GM23338 (cell line): ENCODE measurements around the gene ZNF787. TPM values are rescaled to one million over a fixed set of nuclear protein-coding genes. Genes with fewer than 3 reads are reported as not detected.
A peak's percentile ranks its signal among the peaks of the same experiment; 100 is the strongest.

Source experiments
- ATAC-seq: fragments of 200-7000 bp; cut with Tn5 transposase; 3 replicates; pipeline ENCODE4 v1.9.1; 2020
- DNase-seq: peaks from one replicate; pipeline ENCODE4 v3.0.0-alpha.2; 2015; ENCODE audit warnings: low spot score
- H2AFZ ChIP-seq: fragments of 200-600 bp; sonication (generic); 2 replicates; pipeline ENCODE4 v1.8.0; 2016; ENCODE audit warnings: antibody characterized with exemption, mild to moderate bottlenecking, moderate library complexity
- H3F3A ChIP-seq: fragments of 200-600 bp; sonication (generic); replicated peaks from 2 replicates; pipeline ENCODE4 v1.8.0; 2017; ENCODE audit warnings: antibody characterized with exemption, mixed run types, low read depth
- H3K27ac ChIP-seq: fragments of 200-600 bp; sonication (generic); 2 replicates; pipeline ENCODE4 v1.6.1; 2016; ENCODE audit warnings: low read depth
- H3K27me3 ChIP-seq: fragments of 200-600 bp; sonication (generic); 2 replicates; pipeline ENCODE4 v1.8.0; 2016; ENCODE audit warnings: mild to moderate bottlenecking, mixed run types, moderate library complexity; ENCODE audit not compliant: insufficient read depth
- H3K36me3 ChIP-seq: fragments of 200-600 bp; sonication (generic); 2 replicates; pipeline ENCODE4 v1.8.0; 2016; ENCODE audit warnings: mild to moderate bottlenecking; ENCODE audit not compliant: insufficient read depth
- H3K4me1 ChIP-seq: fragments of 200-600 bp; sonication (generic); 2 replicates; pipeline ENCODE4 v1.8.0; 2016; ENCODE audit warnings: mild to moderate bottlenecking, moderate library complexity; ENCODE audit not compliant: insufficient read depth
- H3K4me2 ChIP-seq: fragments of 200-600 bp; sonication (generic); 2 replicates; pipeline ENCODE4 v1.7.1; 2017; ENCODE audit warnings: mixed run types
- H3K4me3 ChIP-seq: fragments of 200-600 bp; sonication (generic); 2 replicates; pipeline ENCODE4 v1.6.1; 2016; ENCODE audit warnings: mixed run types
- H3K79me2 ChIP-seq: fragments of 200-600 bp; sonication (generic); replicated peaks from 2 replicates; pipeline ENCODE4 v1.8.0; 2017; ENCODE audit warnings: mild to moderate bottlenecking; ENCODE audit not compliant: insufficient read depth
- H3K9me2 ChIP-seq: fragments of 200-600 bp; sonication (generic); 2 replicates; pipeline ENCODE4 v1.8.0; 2017; ENCODE audit not compliant: insufficient read depth
- H4K20me1 ChIP-seq: fragments of 200-600 bp; sonication (generic); replicated peaks from 2 replicates; pipeline ENCODE4 v1.8.0; 2017; ENCODE audit warnings: mild to moderate bottlenecking; ENCODE audit not compliant: insufficient read depth
- H3K27ac Mint-ChIP-seq: 2 replicates; pipeline ENCODE4 v1.8.0; 2020; ENCODE audit warnings: inconsistent platforms, mild to moderate bottlenecking, moderate library complexity, mixed read lengths
- H3K27me3 Mint-ChIP-seq: 3 replicates; pipeline ENCODE4 v1.8.0; 2022; ENCODE audit warnings: low read depth, mild to moderate bottlenecking, moderate library complexity, mixed read lengths, inconsistent platforms; ENCODE audit not compliant: insufficient read depth, poor library complexity
- H3K36me3 Mint-ChIP-seq: 3 replicates; pipeline ENCODE4 v1.8.0; 2021; ENCODE audit warnings: low read depth, mild to moderate bottlenecking, inconsistent platforms, moderate library complexity, mixed read lengths
- H3K4me1 Mint-ChIP-seq: 3 replicates; pipeline ENCODE4 v1.8.0; 2020; ENCODE audit warnings: mild to moderate bottlenecking, inconsistent platforms, mixed read lengths
- H3K4me3 Mint-ChIP-seq: 3 replicates; pipeline ENCODE4 v1.8.0; 2021; ENCODE audit warnings: moderate library complexity, mild to moderate bottlenecking, inconsistent platforms, mixed read lengths
- H3K9me3 Mint-ChIP-seq: 3 replicates; pipeline ENCODE4 v1.8.0; 2020; ENCODE audit warnings: moderate library complexity, mild to moderate bottlenecking, inconsistent platforms, mixed read lengths
- CREB1 ChIP-seq: fragments of 250-450 bp; sonication (Bioruptor Pico); IDR thresholded peaks from 2 replicates; pipeline ENCODE4 v1.5.0; 2020; ENCODE audit warnings: low read depth, mild to moderate bottlenecking, moderate library complexity
- EZH2 ChIP-seq: fragments of 200-600 bp; sonication (generic); IDR thresholded peaks from one replicate; pipeline ENCODE4 v1.8.0; 2017; ENCODE audit warnings: antibody characterized with exemption, mild to moderate bottlenecking, low read depth; ENCODE audit not compliant: unreplicated experiment
- EZH2phosphoT487 ChIP-seq: fragments of 200-600 bp; sonication (generic); IDR thresholded peaks from one replicate; pipeline ENCODE4 v1.8.1; 2018; ENCODE audit warnings: antibody characterized with exemption; ENCODE audit not compliant: unreplicated experiment
- JUNB ChIP-seq: IDR thresholded peaks from one replicate; pipeline ENCODE4 v1.6.1; 2016; ENCODE audit warnings: antibody characterized with exemption; ENCODE audit not compliant: unreplicated experiment
- POLR2AphosphoS5 ChIP-seq: IDR thresholded peaks from 2 replicates; pipeline ENCODE4 v1.6.1; 2016; ENCODE audit warnings: antibody characterized with exemption, low read depth
- STAT1 ChIP-seq: IDR thresholded peaks from one replicate; pipeline ENCODE4 v1.6.1; 2016; ENCODE audit warnings: antibody characterized with exemption; ENCODE audit not compliant: unreplicated experiment
- ZNF114 ChIP-seq: fragments of 250-450 bp; sonication (Bioruptor Pico); IDR thresholded peaks from 2 replicates; pipeline ENCODE4 v1.5.0; 2020; ENCODE audit warnings: mild to moderate bottlenecking, moderate library complexity
- ZNF331 ChIP-seq: fragments of 250-450 bp; sonication (Bioruptor Pico); IDR thresholded peaks from 2 replicates; pipeline ENCODE4 v1.5.0; 2020; ENCODE audit warnings: low read depth, mild to moderate bottlenecking, moderate library complexity
- polyA plus RNA-seq: library from polyadenylated mRNA; unstranded; fragments of >200 nt; fragmentation: Nextera tagmentation; extraction: Ambion mirVana; gene quantifications from 2 replicates; pipeline ENCODE4 v1.2.1, GENCODE V29; 2016
- total RNA-seq: library from RNA; depleted of rRNA; stranded (reverse); fragments of >200 nt; shearing (Covaris generic); gene quantifications from 2 replicates; pipeline ENCODE4 v1.2.3, GENCODE V29; 2014
- TF ChIP-seq, protein P1 (sequence below), 2 experiments: fragments of 200-600 bp in 1 of 2; sonication (generic) in 1 of 2; conservative IDR thresholded peaks; 2 replicates each; pipeline versions ENCODE4 v1.5.1 to v1.6.1; 2016 to 2017; ENCODE audit warnings: antibody characterized with exemption in 2 of 2, low read depth in 2 of 2, mild to moderate bottlenecking in 2 of 2, moderate library complexity in 1 of 2
- TF ChIP-seq, protein P2 (sequence below): IDR thresholded peaks from 2 replicates; pipeline ENCODE4 v1.6.1; 2016; ENCODE audit warnings: antibody characterized with exemption
- TF ChIP-seq, protein P3 (sequence below): IDR thresholded peaks from one replicate; pipeline ENCODE4 v1.6.1; 2018; ENCODE audit warnings: antibody characterized with exemption; ENCODE audit not compliant: unreplicated experiment

The ZNF787 gene
- total and polyA plus RNA-seq, 2 experiments from 2014 or later = 12.5 to 44.6 TPM

DNA sequence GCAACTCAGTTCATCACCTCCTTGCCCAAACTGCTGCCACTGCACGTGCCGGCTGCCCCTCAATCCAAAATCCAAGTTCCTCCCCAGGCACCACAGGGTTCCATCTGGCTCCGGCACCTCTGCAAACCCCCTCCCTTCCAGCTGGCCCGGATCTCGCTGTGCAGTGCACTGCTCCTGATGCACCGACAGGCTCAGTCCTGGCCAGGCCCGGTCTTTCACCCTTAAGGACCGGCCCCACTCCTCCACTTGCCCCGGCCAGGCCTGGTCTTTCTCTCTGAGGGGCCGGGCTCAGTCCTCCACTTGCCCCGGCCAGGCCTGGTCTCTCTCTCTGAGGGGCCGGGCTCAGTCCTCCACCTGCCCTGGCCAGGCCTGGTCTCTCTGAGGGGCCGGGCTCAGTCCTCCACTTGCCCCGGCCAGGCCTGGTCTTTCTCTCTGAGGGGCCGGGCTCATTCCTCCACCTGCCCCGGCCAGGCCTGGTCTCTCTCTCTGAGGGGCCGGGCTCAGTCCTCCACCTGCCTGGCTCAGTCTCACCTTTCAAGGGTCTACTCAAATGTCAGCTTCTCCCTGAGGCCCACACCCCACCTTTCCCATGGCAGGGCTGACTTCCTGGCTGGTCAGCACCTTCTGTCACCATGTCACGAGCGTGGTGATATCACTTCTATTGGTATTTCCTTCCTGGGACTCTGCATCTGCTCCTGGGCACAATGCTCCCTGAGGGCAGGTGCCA is 6.9 kb downstream of the ZNF787 start:
- Histone ChIP-seq H3K27me3 (no peaks in the 10 kb centered on the region), H3K4me1 (peaks cover 46% of the 10 kb centered on the region), H3K27ac (no peak overlapping the region), H3K4me3 (no peak overlapping the region), H2AFZ (no peak overlapping the region), H3F3A (no peaks in the 10 kb centered on the region), H3K4me2 (no peak overlapping the region), H3K9me2 (no peaks in the 10 kb centered on the region), H4K20me1 (peaks cover 47% of the 10 kb centered on the region), H3K36me3 (no peaks in the 10 kb centered on the region; the same call in 1 of the 2 replicates), H3K79me2 (peaks cover 97% of the 10 kb centered on the region)
- Mint-ChIP-seq H3K27ac (peak overlapping the region; percentile 78), H3K27me3 (peaks cover 27% of the 10 kb centered on the region), H3K36me3 (peaks cover 13% of the 10 kb centered on the region), H3K4me3 (peak overlapping the region; percentile 7; the same call in 1 of the 3 replicates), H3K9me3 (no peaks in the 10 kb centered on the region; the same call in 1 of the 3 replicates), H3K4me1 (peaks cover 70% of the 10 kb centered on the region)
- DNase-seq (no peak), ATAC-seq (peak; percentile 18)
- TF ChIP-seq ZNF114 (CRISPR knock-in tag) (no peak), CREB1 (CRISPR knock-in tag) (no peak), ZNF331 (no peak), STAT1 (no peak)
- TF ChIP-seq, protein P1, sequence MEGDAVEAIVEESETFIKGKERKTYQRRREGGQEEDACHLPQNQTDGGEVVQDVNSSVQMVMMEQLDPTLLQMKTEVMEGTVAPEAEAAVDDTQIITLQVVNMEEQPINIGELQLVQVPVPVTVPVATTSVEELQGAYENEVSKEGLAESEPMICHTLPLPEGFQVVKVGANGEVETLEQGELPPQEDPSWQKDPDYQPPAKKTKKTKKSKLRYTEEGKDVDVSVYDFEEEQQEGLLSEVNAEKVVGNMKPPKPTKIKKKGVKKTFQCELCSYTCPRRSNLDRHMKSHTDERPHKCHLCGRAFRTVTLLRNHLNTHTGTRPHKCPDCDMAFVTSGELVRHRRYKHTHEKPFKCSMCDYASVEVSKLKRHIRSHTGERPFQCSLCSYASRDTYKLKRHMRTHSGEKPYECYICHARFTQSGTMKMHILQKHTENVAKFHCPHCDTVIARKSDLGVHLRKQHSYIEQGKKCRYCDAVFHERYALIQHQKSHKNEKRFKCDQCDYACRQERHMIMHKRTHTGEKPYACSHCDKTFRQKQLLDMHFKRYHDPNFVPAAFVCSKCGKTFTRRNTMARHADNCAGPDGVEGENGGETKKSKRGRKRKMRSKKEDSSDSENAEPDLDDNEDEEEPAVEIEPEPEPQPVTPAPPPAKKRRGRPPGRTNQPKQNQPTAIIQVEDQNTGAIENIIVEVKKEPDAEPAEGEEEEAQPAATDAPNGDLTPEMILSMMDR (conservative IDR thresholded peaks at IDR 0.05; ENCODE audit: low read depth in 2 of 2) = no peak

DNA sequence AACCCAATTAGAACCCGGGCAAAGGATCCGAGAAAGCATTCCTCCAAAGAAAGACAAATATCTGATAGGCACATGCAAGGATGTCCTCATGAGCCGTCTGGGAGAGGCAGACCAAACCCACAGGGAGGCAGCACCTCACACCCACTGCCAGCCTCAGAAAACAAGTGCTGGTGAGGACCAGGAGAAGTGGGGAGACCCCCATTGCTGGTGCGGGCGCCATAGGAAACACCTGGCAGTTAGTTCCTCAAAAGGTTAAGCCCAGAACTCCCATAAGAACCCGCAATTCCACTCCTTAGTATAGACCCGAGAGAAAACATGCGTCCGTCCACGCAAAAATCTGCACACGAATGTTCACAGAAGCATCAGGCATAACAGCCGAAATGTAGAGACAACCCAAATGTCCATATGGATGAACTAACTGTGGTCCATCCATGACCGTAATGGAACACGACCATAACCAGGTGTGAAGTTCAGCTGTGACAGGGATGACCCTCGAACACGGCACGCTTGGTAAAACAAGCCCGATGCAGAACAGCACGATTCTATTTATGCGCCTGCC is 7.9 kb downstream of the ZNF787 start:
- peak overlapping the region; percentile 51 for H3K4me2 ChIP-seq
- H3K27ac ChIP-seq = peak overlapping the region; percentile 78
- Mint-ChIP-seq H3K27me3 (peaks cover 27% of the 10 kb centered on the region), H3K27ac (peak overlapping the region; percentile 86), H3K36me3 (peaks cover 7% of the 10 kb centered on the region; the same call in 1 of the 3 replicates), H3K4me1 (peaks cover 74% of the 10 kb centered on the region), H3K4me3 (peak overlapping the region; percentile 14; the same call in 2 of the 3 replicates), H3K9me3 (no peaks in the 10 kb centered on the region; the same call in 2 of the 3 replicates)
- H2AFZ ChIP-seq = no peak overlapping the region
- H3K36me3 ChIP-seq = no peaks in the 10 kb centered on the region
- H3F3A ChIP-seq = no peaks in the 10 kb centered on the region
- no peaks in the 10 kb centered on the region for H3K27me3 ChIP-seq
- H3K79me2 ChIP-seq = peaks cover 97% of the 10 kb centered on the region
- no peaks in the 10 kb centered on the region for H3K9me2 ChIP-seq
- H3K4me3 ChIP-seq = 0 out of 2 replicates have a peak overlapping the region, but pooled peaks have one; percentile 30
- peaks cover 48% of the 10 kb centered on the region for H4K20me1 ChIP-seq
- ATAC-seq = no peak
- DNase-seq = no peak
- peaks cover 55% of the 10 kb centered on the region for H3K4me1 ChIP-seq
- TF ChIP-seq, protein P2, sequence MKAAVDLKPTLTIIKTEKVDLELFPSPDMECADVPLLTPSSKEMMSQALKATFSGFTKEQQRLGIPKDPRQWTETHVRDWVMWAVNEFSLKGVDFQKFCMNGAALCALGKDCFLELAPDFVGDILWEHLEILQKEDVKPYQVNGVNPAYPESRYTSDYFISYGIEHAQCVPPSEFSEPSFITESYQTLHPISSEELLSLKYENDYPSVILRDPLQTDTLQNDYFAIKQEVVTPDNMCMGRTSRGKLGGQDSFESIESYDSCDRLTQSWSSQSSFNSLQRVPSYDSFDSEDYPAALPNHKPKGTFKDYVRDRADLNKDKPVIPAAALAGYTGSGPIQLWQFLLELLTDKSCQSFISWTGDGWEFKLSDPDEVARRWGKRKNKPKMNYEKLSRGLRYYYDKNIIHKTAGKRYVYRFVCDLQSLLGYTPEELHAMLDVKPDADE = no peak
- TF ChIP-seq POLR2AphosphoS5 (no peak), EZH2phosphoT487 (no peak), JUNB (no peak), EZH2 (no peak), ZNF114 (CRISPR knock-in tag) (no peak)
- TF ChIP-seq, protein P3, sequence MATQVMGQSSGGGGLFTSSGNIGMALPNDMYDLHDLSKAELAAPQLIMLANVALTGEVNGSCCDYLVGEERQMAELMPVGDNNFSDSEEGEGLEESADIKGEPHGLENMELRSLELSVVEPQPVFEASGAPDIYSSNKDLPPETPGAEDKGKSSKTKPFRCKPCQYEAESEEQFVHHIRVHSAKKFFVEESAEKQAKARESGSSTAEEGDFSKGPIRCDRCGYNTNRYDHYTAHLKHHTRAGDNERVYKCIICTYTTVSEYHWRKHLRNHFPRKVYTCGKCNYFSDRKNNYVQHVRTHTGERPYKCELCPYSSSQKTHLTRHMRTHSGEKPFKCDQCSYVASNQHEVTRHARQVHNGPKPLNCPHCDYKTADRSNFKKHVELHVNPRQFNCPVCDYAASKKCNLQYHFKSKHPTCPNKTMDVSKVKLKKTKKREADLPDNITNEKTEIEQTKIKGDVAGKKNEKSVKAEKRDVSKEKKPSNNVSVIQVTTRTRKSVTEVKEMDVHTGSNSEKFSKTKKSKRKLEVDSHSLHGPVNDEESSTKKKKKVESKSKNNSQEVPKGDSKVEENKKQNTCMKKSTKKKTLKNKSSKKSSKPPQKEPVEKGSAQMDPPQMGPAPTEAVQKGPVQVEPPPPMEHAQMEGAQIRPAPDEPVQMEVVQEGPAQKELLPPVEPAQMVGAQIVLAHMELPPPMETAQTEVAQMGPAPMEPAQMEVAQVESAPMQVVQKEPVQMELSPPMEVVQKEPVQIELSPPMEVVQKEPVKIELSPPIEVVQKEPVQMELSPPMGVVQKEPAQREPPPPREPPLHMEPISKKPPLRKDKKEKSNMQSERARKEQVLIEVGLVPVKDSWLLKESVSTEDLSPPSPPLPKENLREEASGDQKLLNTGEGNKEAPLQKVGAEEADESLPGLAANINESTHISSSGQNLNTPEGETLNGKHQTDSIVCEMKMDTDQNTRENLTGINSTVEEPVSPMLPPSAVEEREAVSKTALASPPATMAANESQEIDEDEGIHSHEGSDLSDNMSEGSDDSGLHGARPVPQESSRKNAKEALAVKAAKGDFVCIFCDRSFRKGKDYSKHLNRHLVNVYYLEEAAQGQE = no peak
